ENCODE data around the gene MPV17.
"Not testable (repeated sequence)": the region's sequence is repeated elsewhere in the genome, so short reads cannot be mapped to it uniquely, and the experiment has no call there.

The MPV17 gene, protein sequence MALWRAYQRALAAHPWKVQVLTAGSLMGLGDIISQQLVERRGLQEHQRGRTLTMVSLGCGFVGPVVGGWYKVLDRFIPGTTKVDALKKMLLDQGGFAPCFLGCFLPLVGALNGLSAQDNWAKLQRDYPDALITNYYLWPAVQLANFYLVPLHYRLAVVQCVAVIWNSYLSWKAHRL

DNA sequence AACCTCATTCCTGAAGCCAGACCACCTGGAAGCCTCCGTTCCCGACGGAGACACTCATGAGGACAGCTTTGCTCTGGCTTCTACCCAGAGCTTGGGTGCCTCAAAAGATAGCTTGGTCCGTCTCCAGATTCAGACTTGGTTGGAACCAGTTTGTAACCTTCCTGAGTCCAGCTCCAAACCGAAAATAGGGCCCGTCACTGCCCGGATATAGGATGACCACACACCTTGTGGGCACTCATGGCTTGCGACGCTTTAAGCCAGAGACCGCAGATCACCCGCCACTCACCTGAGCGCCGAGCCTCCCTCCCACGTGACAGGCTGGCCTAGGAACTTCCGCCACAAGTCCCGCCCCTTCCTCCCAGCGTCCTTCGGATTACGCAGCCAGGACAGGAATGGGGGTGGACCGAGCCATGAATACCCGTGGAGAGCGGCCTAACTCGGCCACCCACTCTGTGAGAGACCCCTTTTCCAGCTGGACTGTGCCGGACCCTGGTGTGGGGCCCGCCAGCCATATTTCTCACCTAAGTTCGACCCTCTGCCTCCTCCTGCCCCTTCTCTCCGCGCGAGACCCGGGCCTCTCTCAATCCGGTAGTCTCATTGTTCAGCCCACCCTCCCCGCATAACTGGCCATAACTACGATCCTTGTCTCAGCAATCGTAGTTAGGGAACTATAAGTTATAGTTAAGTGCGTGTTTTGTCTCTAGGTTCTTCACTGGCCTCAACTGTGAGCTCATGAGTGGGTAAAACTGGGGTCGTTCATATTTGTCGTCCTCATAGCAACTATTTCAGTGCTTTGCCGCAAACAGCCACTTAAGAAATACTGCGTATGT is at the start of gene MPV17:
TSS of gene MPV17 (minus strand) at position 332 of the 830 bp plus-strand sequence. CDS start 580 bp downstream, outside the sequence.
- in situ Hi-C loops (cut with HindIII; ENCODE audit: low sequenced_read_pairs): no loop called here

DNA sequence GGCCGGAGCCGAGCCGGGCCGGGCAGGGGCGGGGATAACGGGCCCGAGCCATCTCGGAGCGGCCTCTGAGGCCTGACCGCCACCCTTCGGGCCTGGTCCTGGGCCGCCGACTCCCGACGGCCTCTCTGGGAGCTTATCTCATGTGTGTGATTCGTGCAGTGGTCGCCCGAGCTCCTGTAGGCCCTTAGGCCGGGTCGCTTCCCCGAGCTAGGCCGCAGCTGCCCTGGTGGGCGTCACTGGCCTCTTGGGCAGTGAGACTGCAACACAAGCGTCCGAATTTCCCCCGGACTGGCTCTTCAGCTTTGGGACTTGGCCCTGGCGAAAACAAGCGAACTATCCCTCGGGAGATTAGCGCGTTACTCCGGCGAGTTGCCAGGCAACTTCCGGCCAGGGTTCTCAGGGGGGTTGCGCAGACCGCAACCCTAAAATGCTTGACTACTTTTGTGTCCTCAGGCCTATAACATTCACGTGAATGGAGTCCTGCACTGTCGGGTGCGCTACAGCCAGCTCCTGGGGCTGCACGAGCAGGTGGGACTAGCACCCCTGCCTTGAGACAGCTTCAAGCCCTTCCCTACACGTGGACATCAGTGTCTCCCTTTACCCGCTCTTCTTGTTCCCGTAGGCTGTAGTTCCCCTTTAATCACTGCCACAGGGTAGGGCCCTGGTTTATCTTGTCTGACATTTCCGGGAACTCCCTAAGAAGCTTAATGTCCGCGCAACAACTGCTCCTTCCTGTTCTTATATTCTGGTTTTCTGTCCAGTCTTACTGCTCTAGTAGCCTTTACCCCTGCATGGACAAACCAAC is 48.1 kb upstream of the MPV17 start:
- in situ Hi-C loops (cut with HindIII; ENCODE audit: low sequenced_read_pairs): no loop called here

DNA sequence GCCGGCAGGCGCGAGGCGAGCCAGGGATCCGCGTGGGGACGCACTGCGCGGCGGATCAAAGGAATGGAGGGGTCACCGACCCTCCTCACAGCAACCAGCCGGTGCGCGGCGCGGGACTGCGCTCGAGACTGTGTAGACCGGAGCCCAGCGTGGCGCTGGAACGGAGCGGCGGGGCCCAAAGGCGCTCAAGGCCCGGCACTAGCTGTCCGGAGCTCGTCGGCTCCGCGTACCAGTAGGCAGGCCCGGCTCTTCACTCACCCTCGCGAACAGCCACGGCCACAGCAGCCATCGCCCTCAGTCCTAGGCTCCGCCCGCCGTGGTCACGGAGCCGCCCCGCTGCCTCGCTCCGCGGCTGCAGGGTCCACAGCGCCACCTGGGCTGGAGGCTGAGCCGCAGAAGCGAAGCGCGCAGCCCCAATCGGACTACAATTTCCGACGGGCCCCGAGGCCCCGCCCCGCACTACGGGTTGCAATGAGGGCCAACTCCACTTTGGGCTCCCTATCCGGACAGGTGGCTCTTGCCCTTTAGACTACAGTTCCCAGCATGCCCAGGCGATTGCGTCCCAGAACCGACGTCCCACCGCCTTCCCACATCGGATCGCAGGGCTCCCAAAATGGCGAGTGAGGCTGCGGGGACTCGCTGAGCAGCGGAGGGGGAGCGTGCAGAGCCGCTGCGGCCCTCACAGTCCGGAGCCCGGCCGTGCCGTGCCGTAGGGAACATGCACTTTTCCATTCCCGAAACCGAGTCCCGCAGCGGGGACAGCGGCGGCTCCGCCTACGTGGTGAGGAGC is 47.3 kb upstream of the MPV17 start, which contains the start of the genes EIF2B4 and SNX17:
TSS of gene EIF2B4 (minus strand) at position 313 of the 790 bp plus-strand sequence. CDS start at position 289, 24 bp downstream.
TSS of gene SNX17 (plus strand) at position 591 of the 790 bp plus-strand sequence. CDS start at position 719, 128 bp downstream.
- in situ Hi-C loops (cut with HindIII; ENCODE audit: low sequenced_read_pairs): no loop called here

DNA sequence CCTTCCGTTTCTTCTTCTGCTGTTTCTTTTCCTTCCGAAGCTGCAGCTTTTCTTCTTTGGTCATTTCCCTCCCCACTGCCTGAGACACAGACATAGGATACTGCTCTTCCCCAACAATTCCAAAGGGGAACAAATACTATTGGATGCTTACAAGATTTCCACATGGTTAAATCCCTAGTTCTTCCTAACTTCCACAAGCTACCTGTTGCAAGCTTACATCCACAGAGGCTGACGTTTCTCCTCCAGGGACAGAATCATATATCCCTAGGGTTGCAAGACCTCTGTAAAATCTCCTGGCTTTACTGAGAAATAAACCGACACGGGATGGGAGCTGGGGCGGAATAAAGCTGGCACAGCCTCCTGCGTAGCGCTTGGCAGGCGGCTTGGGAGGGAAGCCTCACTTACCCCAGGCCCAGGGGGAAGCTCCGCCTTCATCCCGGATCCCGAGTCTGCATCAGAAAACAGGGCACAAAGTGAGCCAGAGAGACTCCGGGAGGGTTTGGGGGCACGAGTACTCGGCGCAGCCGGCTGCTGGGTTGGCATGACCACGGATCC is 46.7 kb upstream of the MPV17 start:
- in situ Hi-C loops (cut with HindIII; ENCODE audit: low sequenced_read_pairs): no loop called here

DNA sequence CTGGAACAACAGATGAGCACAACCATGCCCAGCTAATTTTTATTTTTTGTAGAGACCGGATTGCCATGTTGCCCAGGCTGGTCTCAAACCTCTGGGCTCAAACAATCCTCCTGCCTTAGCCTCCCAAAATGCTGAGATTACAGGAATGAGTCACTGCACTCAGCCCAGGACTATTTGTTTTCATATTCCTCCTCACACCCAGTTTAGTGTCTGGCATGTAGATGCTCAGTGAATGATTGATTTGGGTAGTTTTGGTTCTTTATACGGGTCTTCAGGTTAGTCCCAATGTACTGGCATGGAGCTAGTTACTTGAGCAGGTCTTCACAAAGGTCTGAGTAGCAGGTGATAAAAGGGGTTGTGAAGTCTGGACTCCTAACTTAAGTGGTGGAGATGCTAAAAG is 41.0 kb upstream of the MPV17 start:
- in situ Hi-C loops (cut with HindIII; ENCODE audit: low sequenced_read_pairs): no loop called here

DNA sequence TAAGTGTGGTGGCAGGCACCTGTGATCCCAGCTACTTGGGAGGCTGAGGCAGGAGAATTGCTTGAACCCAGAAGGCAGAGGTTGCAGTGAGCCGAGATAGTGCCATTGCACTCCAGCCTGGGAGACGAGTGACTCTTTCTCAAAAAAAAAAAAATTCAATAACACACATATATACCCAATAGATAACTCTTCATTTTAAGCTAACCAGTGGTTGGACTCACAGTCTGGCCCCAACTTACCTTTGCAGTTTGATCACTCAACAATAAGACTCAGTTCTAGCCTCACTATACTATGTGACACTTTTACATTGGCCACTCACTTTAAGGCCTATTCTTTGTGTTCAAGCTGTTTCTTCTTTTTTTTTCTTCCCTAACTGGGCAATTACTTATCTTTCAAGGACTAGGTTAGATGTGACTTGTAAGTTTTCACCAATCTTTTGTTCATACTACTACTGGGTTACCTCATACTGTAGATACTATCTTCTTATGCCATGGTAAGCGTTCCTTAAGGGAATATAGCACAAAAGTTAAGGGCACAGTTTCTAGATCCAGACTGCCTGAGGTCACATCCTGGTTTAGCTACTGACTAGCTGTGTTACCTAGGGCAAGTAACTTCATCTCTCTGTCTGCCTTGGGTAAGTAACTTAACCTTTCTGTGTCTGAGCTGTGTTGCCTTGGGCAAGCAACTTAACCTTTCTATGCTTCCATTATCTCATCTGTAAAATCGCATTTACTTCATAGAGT is 40.0 kb upstream of the MPV17 start:
- in situ Hi-C loops (cut with HindIII; ENCODE audit: low sequenced_read_pairs): no loop called here

DNA sequence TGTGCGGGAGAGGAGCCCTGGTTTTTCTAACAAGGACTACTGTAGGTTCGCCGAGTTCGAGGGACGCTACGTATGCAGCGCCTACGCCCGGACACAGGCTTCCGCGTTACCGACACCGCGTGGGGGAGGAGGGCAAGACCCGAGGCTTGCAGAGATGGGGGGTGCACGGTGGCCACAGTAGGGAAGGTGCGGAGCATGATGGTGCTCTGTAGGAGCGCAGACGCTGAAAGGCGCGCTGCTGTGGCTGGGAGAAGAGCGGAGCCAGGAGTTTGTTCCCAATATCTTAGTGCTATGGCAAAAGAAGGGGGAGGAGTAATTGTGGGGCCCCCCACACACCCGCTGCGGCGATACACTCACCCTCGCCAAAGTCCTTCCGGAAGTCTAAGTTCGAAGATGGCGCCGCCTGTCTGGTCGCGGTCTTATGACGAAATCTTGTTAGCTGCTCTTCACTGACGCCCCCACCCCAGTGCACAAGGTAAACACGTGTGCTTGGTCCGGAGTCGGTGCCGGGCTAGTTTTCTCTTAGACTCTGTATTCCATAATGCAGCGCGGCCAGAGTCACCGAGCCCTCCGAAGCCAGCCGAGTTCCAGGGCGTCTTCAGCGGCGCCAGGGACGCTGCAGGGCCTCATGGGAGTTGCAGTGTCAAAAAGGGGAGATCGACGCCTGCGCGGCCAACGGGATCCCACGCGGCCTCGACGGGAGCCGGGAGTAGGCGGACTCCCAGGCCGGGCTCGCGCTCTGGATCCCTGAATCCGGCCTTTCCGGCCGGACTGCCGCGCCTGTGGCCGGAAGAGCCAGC is 33.7 kb upstream of the MPV17 start, which contains the start of gene GTF3C2:
TSS of gene GTF3C2 (minus strand) at position 383 of the 800 bp plus-strand sequence. CDS start 13,210 bp downstream, outside the sequence.
- in situ Hi-C loops (cut with HindIII; ENCODE audit: low sequenced_read_pairs): no loop called here

DNA sequence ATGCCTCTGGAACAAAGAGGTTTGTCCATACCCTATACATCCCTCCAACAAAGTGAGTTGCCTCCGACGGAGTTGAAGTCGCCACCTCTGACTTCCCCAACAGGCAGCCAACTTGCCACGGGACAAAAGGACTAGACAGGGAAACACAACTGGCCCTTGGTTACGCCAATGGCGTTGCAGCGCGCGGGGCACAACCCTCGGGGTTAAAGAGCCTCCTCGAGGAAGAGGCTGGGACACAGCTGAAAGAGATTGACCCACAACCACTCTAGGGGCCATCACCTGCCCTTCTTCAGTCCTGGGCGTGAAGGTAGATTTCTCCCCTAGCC is 33.1 kb upstream of the MPV17 start:
- in situ Hi-C loops (cut with HindIII; ENCODE audit: low sequenced_read_pairs): no loop called here

DNA sequence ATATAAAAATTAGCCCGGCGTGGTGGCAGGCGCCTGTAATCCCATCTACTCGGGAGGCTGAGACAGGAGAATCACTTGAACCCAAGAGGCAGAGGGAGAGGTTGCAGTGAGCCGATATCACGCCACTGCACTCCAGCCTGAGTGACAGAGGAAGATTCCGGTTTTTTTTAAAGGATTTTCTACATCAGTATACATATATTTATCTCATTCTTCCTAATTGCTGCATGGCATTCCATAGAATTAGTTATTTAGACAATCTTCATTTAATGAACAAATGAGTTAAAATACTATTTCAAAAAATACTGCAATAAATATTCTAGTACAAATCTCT is 31.7 kb upstream of the MPV17 start:
- in situ Hi-C loops (cut with HindIII; ENCODE audit: low sequenced_read_pairs): no loop called here

DNA sequence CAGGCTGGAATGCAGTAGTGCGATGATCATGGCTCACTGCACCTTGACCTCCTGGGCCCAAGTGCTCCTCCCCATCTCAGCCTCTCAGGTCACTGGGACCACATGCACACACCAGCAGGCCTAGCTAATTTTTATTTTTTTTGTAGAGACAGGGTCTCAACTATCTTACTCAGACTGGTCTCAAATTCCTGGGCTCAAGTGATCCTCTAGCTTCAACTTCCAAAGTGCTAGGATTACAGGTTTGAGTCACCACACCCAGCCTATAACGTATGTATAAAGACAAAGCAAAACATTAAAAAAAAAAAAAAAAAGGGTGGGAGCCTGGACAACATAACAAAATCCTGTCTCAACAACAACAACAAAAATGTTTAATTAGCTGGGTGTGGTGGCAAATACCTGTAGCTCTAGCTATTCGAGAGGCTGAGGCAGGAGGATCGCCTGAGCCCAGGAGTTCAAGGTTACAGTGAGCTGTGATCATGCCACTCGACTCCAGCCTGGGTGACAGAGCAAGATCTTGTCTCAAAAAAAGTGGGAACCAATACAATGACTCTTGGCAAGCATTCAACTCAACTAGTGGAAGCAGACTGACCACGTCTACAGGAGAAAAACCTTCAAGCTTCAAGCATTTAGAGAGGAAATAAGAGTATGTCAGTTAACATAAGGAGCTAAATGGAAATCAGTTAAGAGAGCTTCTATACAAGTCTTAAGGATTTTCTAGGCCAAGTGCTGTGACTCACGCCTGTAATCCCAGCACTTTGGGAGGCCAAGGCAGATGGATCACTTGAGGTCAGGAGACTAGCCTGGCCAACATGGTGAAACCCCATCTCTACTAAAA is 31.1 kb upstream of the MPV17 start:
- in situ Hi-C loops (cut with HindIII; ENCODE audit: low sequenced_read_pairs): no loop called here

DNA sequence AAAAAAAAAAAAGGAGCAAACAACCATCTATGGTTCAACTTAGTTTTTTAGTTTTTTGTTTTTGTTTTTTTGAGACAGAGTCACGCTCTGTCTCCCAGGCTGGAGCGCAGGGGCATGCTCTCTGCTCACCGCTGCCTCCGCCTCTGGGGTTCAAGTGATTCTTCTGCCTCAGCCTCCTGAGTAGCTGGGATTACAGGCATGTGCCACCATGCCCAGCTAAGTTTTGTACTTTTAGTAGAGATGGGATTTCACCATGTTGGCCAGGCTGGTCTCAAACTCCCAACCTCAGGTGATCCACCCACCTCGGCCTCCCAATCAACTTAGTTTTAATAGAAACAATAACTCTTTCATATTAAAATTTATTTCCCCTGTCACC is 30.5 kb upstream of the MPV17 start:
- in situ Hi-C loops (cut with HindIII; ENCODE audit: low sequenced_read_pairs): not testable (repeated sequence)

DNA sequence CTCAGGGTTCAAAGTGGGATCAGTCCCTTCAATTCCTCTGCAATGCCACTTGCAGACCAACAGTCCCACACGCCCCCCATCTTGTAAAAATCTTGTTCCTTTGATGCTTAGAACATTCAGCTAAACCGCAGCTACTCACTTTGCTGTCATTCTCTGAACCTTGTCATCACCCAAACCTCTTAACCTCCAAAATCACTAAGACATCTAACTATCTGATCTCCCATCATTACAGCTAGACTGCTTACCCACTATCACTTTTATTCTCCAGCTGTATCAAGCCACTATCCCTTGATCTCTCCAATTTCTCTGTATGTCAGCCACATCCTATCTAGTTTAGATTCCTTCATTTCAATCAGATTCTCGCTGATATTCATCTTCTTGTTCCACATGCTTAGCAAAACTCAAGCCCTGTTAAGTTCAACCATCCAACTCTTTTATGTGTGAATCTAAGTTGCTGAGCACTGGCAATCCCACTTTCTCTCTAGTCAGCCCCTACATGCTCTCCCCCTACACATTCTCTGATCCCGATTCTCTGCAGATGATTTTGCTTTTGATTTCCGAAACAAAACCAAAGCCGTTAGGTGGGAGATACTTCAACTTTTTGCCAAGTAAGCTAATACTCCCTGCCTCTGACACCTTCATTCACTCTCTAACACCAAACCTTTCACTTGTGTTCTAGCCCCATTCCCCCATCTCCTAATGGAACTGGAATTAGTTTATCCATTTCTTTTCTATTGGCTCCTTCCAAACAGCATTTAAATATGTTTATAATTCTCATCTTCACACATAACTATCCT is 29.1 kb upstream of the MPV17 start:
- in situ Hi-C loops (cut with HindIII; ENCODE audit: low sequenced_read_pairs): no loop called here

DNA sequence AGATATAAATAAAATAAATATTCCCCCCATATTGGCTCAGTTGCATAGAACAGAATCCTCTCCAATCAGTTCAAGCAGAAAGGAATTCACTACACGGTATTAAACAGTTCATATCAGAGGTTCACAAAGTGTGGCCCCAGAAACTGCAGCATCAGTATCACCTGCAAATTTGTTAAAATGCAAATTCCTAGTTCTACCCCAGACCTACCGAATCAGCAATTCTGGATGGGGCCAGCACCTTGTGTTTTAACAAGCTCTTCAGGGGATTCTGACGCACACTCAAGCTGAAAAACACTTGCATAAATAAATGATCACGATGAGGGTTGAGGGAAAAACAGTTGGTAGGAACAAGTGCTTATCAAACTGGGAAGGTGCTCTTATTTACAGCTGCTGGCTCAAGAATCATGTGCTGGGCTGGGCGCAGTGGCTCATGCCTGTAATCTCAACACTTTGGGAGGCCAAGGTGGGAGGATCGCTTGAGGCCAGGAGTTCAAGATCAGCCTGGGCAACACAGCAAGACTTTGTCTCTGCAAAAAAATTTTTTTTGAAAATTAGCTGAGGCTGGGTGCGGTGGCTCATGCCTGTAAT is 27.3 kb upstream of the MPV17 start:
- in situ Hi-C loops (cut with HindIII; ENCODE audit: low sequenced_read_pairs): no loop called here

DNA sequence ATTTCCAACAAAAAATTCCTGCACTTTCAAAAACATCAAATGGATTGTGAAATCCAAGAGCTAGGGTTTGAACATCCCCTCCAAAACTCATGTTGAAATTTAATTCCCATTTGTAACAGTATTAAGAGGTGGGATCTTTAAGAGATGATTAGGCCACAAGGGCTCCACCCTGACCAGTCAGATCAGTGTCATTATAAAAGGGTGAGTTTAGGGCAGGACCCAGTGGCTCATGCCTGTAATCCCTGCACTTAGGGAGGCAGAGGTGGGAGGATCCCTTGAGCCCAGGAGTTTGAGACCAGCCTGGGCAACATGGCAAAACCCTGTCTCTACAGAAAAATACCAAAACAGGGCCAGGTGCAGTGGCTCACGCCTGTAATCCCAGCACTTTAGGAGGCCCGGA is 24.7 kb upstream of the MPV17 start:
- in situ Hi-C loops (cut with HindIII; ENCODE audit: low sequenced_read_pairs): no loop called here

DNA sequence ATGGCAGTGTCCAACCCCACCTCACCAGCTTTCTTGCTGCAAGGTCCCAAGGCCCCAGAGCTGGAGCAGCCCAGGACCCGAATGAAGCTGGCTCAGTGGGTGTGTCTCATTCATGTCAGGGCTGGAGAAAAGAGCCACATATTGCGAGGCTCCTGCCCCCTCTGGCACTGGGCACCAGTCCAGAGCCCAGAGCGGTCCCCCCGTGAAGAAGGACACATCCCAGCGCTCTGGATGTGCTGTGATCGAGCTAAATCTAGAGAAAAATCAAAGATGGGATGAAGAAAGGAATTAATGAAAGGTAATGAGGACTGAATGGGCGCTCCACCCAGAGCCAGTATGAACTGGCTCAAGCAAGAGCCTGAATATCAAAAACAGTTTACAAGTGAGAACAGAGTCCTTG is 13.3 kb upstream of the MPV17 start:
- in situ Hi-C loops (cut with HindIII; ENCODE audit: low sequenced_read_pairs): no loop called here

DNA sequence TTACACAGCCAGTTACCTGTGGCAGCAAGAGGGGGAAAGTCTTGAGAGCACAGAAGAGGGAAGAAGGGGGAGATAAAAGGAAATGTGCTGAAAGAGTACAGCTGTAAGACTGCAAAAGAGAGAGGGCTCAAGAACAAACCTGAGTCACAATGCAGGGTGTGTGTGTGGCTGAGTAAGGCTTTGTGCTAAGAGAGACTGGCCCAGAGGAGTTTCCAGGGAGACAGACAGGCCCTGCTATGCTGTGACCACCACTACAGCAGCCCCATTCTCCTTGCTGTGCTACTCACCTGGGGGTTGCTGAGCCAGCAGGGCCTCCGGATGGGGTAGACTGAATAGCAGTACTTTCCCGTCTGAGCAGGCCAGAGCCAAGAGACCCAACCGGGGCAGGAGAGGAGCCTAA is 12.4 kb upstream of the MPV17 start:
- in situ Hi-C loops (cut with HindIII; ENCODE audit: low sequenced_read_pairs): no loop called here

DNA sequence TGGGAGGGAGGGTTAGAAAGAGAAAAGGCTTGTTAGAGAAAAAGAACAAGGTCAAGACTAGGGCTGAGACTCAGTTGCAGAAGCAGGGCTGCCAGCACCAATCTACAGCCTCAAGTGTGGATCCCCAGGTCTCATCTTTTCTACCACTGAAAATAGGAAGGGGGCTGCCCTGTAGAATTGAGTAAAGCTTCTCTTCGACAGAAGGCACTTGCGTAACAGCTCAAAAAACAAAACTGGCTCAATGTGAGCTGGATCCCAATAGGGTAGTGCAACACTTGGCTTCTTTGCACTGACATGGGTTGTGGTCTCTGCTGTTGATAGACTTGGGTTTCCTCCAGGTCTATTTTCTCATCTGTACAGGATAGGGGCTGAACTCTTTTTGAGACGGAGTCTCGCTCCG is 1.8 kb upstream of the MPV17 start:
- in situ Hi-C loops (cut with HindIII; ENCODE audit: low sequenced_read_pairs): no loop called here

Measured in DLD1 (cell line).